ENCODE measurements around the gene CD82.

Gene CD82

GRCh38 chr11:44531636-44532035 is 33.8 kb upstream of the CD82 start:
- no peak for DNase-seq (ENCODE audit: low read depth)
- H3K4me3 ChIP-seq (ENCODE audit: control insufficient read depth, low read depth, low read length), result no peak overlapping the region
- TF ChIP-seq CTCF (IDR thresholded peaks at IDR 0.05; ENCODE audit: control insufficient read depth, insufficient read depth, low read depth, low read length, missing control alignments), result no peak

GRCh38 chr11:44532809-44533208 is 32.7 kb upstream of the CD82 start:
- no peak for DNase-seq (ENCODE audit: low read depth)
- H3K4me3 ChIP-seq (ENCODE audit: control insufficient read depth, low read depth, low read length), result no peak overlapping the region
- TF ChIP-seq CTCF (IDR thresholded peaks at IDR 0.05; ENCODE audit: control insufficient read depth, insufficient read depth, low read depth, low read length, missing control alignments), result no peak

- DNase-seq (ENCODE audit: low read depth), result no peak
- no peak overlapping the region for H3K4me3 ChIP-seq (ENCODE audit: control insufficient read depth, low read depth, low read length)
- no peak for TF ChIP-seq CTCF (IDR thresholded peaks at IDR 0.05; ENCODE audit: control insufficient read depth, insufficient read depth, low read depth, low read length, missing control alignments)
Observed at GRCh38 chr11:44533921-44534711, 31.3 kb upstream of the CD82 start.

DNA sequence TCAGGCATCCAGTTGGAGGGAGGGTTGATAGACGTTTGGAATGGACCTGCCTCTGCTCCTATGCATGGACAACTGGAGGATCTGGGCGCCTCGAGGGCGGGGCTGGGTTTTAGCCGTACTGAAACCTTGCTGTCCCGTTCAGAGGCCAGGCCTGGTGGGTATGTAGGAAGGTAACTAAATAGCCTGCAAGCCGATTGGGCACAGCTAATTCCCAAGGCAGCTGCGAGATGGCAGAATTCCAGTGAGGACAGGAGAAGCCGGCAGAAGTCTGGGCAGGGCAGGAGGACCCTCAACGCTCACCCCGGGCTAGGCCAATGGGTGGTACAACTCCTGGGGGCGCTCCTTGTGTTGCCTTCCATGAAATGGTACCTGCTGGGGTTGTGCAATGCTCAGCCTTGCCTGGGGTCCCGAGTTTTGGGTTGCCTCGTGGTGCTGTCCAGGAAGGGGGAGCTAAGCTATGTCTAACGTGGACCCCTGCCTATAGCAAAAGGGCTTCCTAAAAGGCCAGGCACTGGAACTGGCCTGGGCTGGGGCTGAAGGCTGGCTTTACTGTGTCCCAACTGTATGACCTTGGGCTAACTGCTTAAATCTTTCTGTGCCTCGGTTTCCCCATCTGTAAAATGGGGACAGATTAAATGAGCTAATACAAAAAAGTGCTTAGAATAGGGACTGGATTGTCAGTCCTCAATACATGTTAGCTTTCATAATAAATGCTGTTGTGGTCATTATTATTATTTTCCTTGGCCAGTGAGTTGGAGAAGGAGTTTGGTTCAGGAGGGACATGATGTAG is 30.1 kb upstream of the CD82 start:
- no peak for DNase-seq (ENCODE audit: low read depth)
- no peak for TF ChIP-seq CTCF (IDR thresholded peaks at IDR 0.05; ENCODE audit: control insufficient read depth, insufficient read depth, low read depth, low read length, missing control alignments)
- no peak overlapping the region for H3K4me3 ChIP-seq (ENCODE audit: control insufficient read depth, low read depth, low read length)

GRCh38 chr11:44536788-44537516 is 28.5 kb upstream of the CD82 start:
- no peak for TF ChIP-seq CTCF (IDR thresholded peaks at IDR 0.05; ENCODE audit: control insufficient read depth, insufficient read depth, low read depth, low read length, missing control alignments)
- no peak for DNase-seq (ENCODE audit: low read depth)
- H3K4me3 ChIP-seq (ENCODE audit: control insufficient read depth, low read depth, low read length), result no peak overlapping the region

DNA sequence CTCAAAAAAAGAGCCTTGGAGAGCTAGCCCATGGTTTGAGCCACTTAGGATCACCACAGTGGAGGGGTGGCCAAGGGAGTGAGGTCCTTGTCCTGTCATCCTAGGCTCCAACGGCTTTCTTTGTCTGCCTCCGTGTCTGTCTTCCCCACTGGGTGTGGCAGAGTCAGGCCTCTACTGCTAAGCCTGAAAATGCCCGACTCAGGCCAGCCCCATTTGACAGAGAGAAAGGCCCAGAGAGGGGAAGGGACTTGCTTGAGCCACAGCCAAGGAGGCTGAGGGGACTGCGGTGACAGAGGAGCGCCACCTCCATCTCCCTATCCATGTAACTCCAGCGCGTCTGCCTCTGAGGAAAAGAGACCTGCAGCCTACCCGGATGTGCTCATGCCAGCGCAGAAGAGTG is 27.8 kb upstream of the CD82 start:
- H3K4me3 ChIP-seq (ENCODE audit: control insufficient read depth, low read depth, low read length), result no peak overlapping the region
- TF ChIP-seq CTCF (IDR thresholded peaks at IDR 0.05; ENCODE audit: control insufficient read depth, insufficient read depth, low read depth, low read length, missing control alignments), result no peak
- no peak for DNase-seq (ENCODE audit: low read depth)
